ENCODE measurements around the gene DLG2. TPM values are rescaled to one million over a fixed set of nuclear protein-coding genes. Genes with fewer than 3 reads are reported as not detected.

The DLG2 gene
- total and polyA plus RNA-seq, 7 donors: 0.23 to 5.3 (median 3.4) TPM

- ATAC-seq (no peak), DNase-seq (no peak)
- Histone ChIP-seq H3K27ac (no peak overlapping the region), H3K4me1 (no peaks in the 10 kb centered on the region), H3K27me3 (ENCODE audit: insufficient read depth in 3 of 3, low read length in 2 of 3) (no peaks in the 10 kb centered on the region), H3K9me3 (no peaks in the 10 kb centered on the region), H3K36me3 (ENCODE audit: insufficient read depth in 1 of 2, low read depth in 1 of 2) (no peaks in the 10 kb centered on the region), H3K4me3 (no peak overlapping the region)
- no peak for TF ChIP-seq CTCF (IDR thresholded peaks at IDR 0.05)
- intact Hi-C loops (cut with DNase I): no loop called here
These were observed 1390.7 kb downstream of the DLG2 start for GRCh38 chr11:84236436-84236835.

- 35 to 41% (median 39%) methylated on average over 4 of the region's 4 CpGs for WGBS, 3 donors
- no peaks in the 10 kb centered on the region for H3K4me1 ChIP-seq
- ATAC-seq (no peak), DNase-seq (no peak)
- intact Hi-C loops (cut with DNase I): no loop called here
- no peaks in the 10 kb centered on the region for H3K27me3 ChIP-seq (ENCODE audit: insufficient read depth in 3 of 3, low read length in 2 of 3)
- no peak overlapping the region for H3K27ac ChIP-seq
- no peaks in the 10 kb centered on the region for H3K36me3 ChIP-seq (ENCODE audit: insufficient read depth in 1 of 2, low read depth in 1 of 2)
- H3K9me3 ChIP-seq: no peaks in the 10 kb centered on the region
- H3K4me3 ChIP-seq: no peak overlapping the region
- no peak for TF ChIP-seq CTCF (IDR thresholded peaks at IDR 0.05)
These were observed 1392.5 kb downstream of the DLG2 start for GRCh38 chr11:84234462-84235202.

- no peaks in the 10 kb centered on the region for H3K27me3 ChIP-seq (ENCODE audit: insufficient read depth in 3 of 3, low read length in 2 of 3)
- intact Hi-C loops (cut with DNase I): no loop called here
- WGBS, 3 donors: 10 to 23% (median 19%) methylated on average over 2 of the region's 2 CpGs
- no peak overlapping the region for H3K4me3 ChIP-seq
- H3K4me1 ChIP-seq: no peaks in the 10 kb centered on the region
- no peak for ATAC-seq
- no peak overlapping the region for H3K27ac ChIP-seq
- H3K9me3 ChIP-seq: no peaks in the 10 kb centered on the region
- DNase-seq: no peak
- no peak for TF ChIP-seq CTCF (IDR thresholded peaks at IDR 0.05)
- no peaks in the 10 kb centered on the region for H3K36me3 ChIP-seq (ENCODE audit: insufficient read depth in 1 of 2, low read depth in 1 of 2)
These were observed 1393.1 kb downstream of the DLG2 start for GRCh38 chr11:84234011-84234410.

- TF ChIP-seq CTCF (IDR thresholded peaks at IDR 0.05): no peak
- Histone ChIP-seq H3K9me3 (no peaks in the 10 kb centered on the region), H3K36me3 (ENCODE audit: insufficient read depth in 1 of 2, low read depth in 1 of 2) (no peaks in the 10 kb centered on the region), H3K4me3 (no peak overlapping the region), H3K27ac (no peak overlapping the region), H3K27me3 (ENCODE audit: insufficient read depth in 3 of 3, low read length in 2 of 3) (no peaks in the 10 kb centered on the region), H3K4me1 (no peaks in the 10 kb centered on the region)
- intact Hi-C loops (cut with DNase I): no loop called here
- ATAC-seq: no peak
- no peak for DNase-seq
These were observed 1394.6 kb downstream of the DLG2 start for GRCh38 chr11:84232511-84232910.

- WGBS, 3 donors: 82 to 88% (median 88%) methylated on average over 3 of the region's 3 CpGs
- TF ChIP-seq CTCF (IDR thresholded peaks at IDR 0.05): no peak
- H3K9me3 ChIP-seq: no peaks in the 10 kb centered on the region
- H3K36me3 ChIP-seq (ENCODE audit: insufficient read depth in 1 of 2, low read depth in 1 of 2): no peaks in the 10 kb centered on the region
- H3K27me3 ChIP-seq (ENCODE audit: insufficient read depth in 3 of 3, low read length in 2 of 3): no peaks in the 10 kb centered on the region
- intact Hi-C loops (cut with DNase I): no loop called here
- ATAC-seq: no peak
- no peaks in the 10 kb centered on the region for H3K4me1 ChIP-seq
- H3K4me3 ChIP-seq: no peak overlapping the region
- no peak for DNase-seq
- H3K27ac ChIP-seq: no peak overlapping the region
These were observed 1396.7 kb downstream of the DLG2 start for GRCh38 chr11:84230402-84230801.
